IPS-18a (cell line): ENCODE results near the gene MED27.

Source experiments
- H3K27ac ChIP-seq: one replicate; pipeline ENCODE4 v1.5.1; 2013; ENCODE audit warnings: low read length
- H3K27me3 ChIP-seq: one replicate; pipeline ENCODE4 v1.6.1; 2013; ENCODE audit warnings: mild to moderate bottlenecking, low read length; ENCODE audit not compliant: control insufficient read depth, insufficient read depth
- H3K36me3 ChIP-seq: one replicate; pipeline ENCODE4 v1.6.1; 2013; ENCODE audit warnings: low read depth, low read length; ENCODE audit not compliant: control insufficient read depth
- H3K4me1 ChIP-seq: one replicate; pipeline ENCODE4 v1.6.1; 2013; ENCODE audit warnings: low read depth, low read length; ENCODE audit not compliant: control insufficient read depth
- H3K4me3 ChIP-seq: one replicate; pipeline ENCODE4 v1.5.1; 2013; ENCODE audit warnings: low read length
- H3K9ac ChIP-seq: one replicate; pipeline ENCODE4 v1.6.1; 2013; ENCODE audit warnings: mild to moderate bottlenecking, low read length, moderate library complexity
- H3K9me3 ChIP-seq: one replicate; pipeline ENCODE4 v1.6.1; 2013; ENCODE audit warnings: low read depth, low read length; ENCODE audit not compliant: control insufficient read depth

MED27 gene

DNA sequence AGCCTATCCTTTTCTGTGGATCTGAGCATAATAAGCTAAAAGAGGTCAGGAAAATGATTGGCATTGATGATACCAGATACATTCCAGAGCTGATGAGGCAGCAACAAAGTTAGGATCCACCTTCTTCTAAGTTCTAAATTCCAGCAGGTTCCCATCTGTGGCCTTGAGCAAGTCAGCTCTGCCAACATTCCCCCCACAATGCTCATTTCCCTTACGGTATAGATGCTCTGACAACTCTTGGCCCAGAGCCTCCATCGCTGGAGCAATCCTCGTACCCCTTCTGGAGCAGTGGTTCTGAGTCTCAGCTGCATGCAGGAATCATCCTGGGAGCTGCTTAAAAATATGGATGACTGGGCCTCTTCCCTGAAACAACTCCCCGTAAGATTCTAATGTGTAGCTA, 78.1 kb downstream of the MED27 start:
- no peaks in the 10 kb centered on the region for H3K9me3 ChIP-seq
- H3K9ac ChIP-seq = no peak overlapping the region
- no peaks in the 10 kb centered on the region for H3K27me3 ChIP-seq
- no peak overlapping the region for H3K27ac ChIP-seq
- H3K36me3 ChIP-seq = no peaks in the 10 kb centered on the region
- H3K4me1 ChIP-seq = peaks cover 44% of the 10 kb centered on the region
- H3K4me3 ChIP-seq = no peak overlapping the region

DNA sequence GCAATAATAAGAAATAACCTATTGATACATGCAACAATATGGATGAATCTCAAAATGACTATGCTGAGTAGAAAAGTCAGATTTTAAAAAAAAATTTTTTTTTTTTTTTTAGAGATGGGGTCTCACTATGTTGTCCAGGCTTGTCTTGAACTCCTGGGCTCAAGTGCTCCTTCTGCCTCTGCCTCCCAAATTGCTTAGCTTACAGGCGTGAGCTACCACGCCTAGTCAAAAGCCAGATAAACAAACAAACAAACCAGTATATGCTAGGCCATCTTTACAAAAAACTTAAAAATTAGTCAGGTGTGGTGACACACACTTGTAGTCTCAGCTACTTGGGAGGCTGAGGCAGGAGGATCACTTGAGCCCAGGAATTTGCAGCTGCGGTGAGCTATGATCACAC, 79.0 kb downstream of the MED27 start:
- H3K9ac ChIP-seq = no peak overlapping the region
- no peaks in the 10 kb centered on the region for H3K27me3 ChIP-seq
- no peak overlapping the region for H3K4me3 ChIP-seq
- no peak overlapping the region for H3K27ac ChIP-seq
- H3K4me1 ChIP-seq = peaks cover 35% of the 10 kb centered on the region
- no peaks in the 10 kb centered on the region for H3K9me3 ChIP-seq
- no peaks in the 10 kb centered on the region for H3K36me3 ChIP-seq

DNA sequence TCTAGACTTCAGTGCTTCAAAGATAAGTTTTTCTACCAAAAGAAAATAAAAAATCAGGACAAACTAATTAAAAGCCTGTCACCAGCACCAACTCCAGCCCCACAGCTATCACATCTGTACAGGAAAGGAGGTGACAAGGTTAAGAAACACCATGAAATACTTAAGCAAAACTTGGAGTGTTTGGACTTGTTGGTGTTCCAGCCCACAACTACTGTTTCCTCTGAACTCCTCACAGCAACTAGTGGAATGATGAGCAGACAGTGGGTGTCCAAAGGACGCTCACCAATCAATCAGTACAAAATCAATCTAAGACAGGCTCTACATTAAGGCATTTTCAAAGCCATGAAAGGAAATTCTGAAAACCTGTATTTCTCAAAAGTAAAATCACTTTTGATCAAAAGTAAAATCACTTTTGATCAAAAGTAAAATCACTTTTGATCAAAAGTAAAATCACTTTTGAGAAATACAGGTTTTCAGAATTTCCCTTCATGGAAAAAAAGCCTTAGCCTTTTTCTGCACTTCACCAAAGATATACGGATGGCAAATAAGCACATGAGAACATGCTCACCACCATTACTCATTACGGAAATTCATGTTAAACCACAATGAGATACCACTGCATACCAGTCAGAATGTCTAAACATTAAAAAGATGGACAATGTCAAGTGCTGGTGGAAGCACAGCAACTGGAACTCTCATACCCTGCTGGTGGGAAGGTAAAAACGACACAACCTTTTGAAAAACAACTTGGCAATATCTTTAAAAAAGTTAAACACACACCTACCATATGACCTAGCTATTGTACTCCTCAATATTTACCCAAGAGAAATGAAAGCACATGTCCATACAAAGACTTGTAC, 79.7 kb downstream of the MED27 start:
- Histone ChIP-seq H3K36me3 (no peaks in the 10 kb centered on the region), H3K27ac (no peak overlapping the region), H3K9ac (no peak overlapping the region), H3K4me3 (no peak overlapping the region), H3K4me1 (peaks cover 32% of the 10 kb centered on the region), H3K27me3 (no peaks in the 10 kb centered on the region), H3K9me3 (no peaks in the 10 kb centered on the region)

DNA sequence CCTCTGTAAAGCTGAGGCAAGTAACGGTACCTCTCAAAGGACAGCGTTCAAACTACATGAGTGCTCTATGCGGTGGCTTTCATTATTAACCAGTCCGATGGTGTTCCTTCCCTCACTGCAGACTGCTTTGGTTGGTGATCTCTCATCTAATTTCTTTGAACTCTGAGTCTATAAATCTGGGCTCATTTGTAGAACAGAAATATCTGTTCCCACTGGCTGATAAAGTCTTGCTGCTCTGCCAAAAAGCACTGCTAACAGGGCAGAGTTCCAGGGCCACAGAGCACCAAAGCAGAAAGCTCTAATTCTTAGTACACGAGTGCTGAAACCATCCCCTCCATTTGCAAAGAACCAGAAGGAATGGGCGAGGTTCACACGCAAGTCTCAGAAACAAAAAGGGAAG, 81.9 kb downstream of the MED27 start:
- Histone ChIP-seq H3K9ac (no peak overlapping the region), H3K27me3 (no peaks in the 10 kb centered on the region), H3K4me3 (no peak overlapping the region), H3K9me3 (no peaks in the 10 kb centered on the region), H3K4me1 (peaks cover 18% of the 10 kb centered on the region), H3K27ac (no peak overlapping the region), H3K36me3 (no peaks in the 10 kb centered on the region)

DNA sequence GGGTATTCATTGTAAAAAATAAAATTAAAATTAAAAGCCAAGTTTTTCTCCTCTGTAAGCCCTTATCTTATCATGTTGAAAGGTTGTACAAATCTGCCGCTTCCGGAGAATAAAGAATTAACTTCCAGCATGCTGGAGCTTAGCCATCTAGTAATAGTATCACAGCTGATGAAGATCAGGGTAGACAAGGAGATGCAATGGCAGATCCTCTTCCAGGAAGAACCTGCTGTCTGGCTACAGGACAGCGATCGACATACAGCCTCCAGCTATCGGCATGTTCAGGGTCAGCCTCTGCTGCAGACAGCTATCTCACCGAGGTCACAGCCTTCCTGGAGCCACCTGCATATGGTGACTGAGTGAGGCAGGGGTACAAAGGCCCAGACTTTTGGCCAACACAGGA, 82.6 kb downstream of the MED27 start:
- Histone ChIP-seq H3K27ac (no peak overlapping the region), H3K9me3 (no peaks in the 10 kb centered on the region), H3K4me1 (peaks cover 11% of the 10 kb centered on the region), H3K27me3 (no peaks in the 10 kb centered on the region), H3K36me3 (no peaks in the 10 kb centered on the region), H3K4me3 (no peak overlapping the region), H3K9ac (no peak overlapping the region)

DNA sequence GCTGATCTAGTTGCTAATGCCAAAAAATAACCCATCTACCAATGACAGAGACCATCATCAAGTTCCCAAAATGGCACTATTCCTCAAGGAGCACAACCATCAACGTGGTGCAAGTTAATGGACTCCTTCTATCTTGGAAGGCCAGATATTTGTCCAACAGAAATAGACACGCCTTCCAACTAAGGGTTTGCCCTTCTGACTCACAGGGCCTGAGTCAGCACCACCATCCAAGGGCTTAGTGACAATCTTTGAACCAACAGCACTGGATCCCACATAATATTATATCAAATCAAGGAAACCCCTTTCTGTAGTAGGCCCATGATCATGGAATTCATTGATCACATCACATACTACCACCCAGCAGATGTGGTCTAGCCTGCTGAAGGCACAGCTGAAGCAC, 84.3 kb downstream of the MED27 start:
- Histone ChIP-seq H3K27ac (no peak overlapping the region), H3K4me1 (peaks cover 4% of the 10 kb centered on the region), H3K27me3 (no peaks in the 10 kb centered on the region), H3K4me3 (no peak overlapping the region), H3K9ac (no peak overlapping the region), H3K36me3 (no peaks in the 10 kb centered on the region), H3K9me3 (no peaks in the 10 kb centered on the region)

DNA sequence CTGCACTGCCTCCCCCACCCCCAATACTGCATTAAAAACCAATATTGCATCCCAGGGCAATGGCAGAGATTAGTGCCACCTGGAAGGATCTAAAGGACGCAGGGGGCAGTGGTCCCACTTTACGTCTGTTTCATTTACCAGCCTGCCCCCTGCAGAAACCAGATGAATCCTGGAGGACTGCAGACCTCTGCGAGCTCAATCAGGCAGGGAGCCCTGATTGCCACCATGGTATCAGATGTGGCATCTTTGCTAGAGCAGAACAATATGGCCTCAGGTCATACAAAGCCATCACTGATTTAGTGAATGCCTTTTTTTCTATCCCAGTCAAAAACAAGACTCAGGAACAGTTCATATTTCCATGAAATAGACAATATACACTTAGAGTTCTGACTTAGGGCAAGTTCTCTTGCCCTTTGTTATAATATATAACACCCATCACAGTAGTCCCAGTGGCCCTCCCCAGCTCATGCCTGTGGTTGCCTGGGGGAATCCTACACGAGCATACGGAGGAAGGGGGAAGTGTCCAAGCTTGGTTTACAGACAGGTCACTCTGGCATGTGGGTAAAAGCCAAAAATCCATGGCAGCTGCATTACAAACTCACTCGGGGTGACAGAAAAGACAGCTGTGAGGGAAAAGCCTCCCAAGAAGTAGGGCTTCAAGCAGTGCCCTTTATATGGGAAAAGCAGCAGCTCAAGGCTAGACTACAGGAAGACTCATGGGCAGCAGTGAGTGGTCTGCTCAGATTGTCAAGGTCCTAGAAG, 85.1 kb downstream of the MED27 start:
- Histone ChIP-seq H3K36me3 (no peaks in the 10 kb centered on the region), H3K9me3 (no peaks in the 10 kb centered on the region), H3K4me1 (peaks cover 4% of the 10 kb centered on the region), H3K4me3 (no peak overlapping the region), H3K9ac (no peak overlapping the region), H3K27ac (no peak overlapping the region), H3K27me3 (no peaks in the 10 kb centered on the region)

DNA sequence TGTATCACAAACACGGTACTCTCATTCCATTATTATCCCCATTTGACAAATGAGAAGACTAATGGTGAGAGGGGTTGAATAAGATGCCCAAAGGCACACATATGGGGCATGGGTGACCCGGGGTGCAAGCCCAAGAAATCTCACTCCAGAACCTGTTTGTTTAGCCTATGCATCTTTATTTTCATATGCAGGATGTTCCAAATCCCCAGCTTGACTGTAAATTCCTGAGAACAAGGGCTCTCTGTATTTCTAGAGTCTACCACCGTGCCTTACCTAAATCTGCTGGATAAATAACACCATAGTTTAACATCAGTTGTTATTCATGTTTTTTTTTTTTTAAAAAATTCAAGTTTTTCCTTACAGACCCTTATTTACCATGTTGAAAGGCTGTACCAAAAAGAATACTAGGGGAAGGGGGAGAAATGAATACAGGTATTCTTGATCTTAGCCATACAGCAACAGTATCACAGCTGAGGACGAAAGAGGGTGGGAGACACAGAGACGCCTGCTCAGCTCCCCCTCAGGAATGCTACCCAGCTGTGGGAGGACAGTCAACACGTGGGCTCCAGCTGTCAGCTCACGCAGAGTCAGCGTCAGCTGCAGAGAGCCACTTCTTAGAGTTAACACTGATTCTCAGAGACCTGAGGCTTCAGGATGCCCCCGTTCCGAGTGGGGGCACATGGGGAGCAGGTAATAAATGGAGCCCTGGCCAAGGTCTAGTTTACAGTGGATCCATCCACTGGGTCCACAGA, 86.6 kb downstream of the MED27 start:
- Histone ChIP-seq H3K9ac (no peak overlapping the region), H3K27ac (no peak overlapping the region), H3K4me1 (peaks cover 4% of the 10 kb centered on the region), H3K36me3 (no peaks in the 10 kb centered on the region), H3K27me3 (no peaks in the 10 kb centered on the region), H3K4me3 (no peak overlapping the region), H3K9me3 (no peaks in the 10 kb centered on the region)

DNA sequence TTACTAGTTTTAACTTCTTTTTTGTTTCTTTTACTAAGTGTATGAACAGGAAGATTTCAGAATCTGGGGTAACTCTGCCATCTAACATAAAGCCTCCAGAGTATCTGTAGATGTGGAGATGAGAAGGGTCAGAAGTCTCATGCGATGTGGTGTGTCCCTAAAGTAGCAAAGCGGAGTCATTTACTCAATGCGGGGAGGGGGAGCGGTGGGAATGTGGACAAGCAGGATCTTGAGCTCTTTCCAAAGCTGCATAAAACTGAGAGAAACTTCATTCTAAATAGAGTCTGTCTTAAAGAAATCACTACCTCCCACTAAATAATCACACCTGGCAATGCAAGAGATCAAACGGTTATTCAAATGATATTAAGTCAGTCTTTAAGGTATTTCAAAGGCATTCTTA, 92.4 kb downstream of the MED27 start:
- Histone ChIP-seq H3K4me3 (no peak overlapping the region), H3K4me1 (peaks cover 10% of the 10 kb centered on the region)

DNA sequence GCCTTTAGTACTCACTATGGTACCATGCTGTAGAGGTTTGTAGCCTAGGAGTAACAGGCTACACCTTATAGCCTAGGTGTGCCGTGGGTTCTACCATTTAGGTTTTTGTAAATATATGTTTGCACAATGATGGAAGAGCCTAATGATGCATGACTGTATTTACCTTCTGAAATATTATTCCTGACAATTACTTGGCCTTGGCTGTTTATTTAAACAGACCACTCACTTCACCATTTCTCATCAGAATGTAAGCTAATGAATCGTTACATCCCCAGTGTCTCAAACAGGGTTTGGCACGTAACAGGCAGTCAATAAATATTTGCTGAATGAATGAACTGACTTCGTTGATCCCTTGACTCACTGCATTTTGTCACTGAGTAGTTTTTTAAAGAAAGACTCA, 93.1 kb downstream of the MED27 start:
- Histone ChIP-seq H3K4me3 (no peak overlapping the region), H3K9ac (no peak overlapping the region), H3K27ac (no peak overlapping the region), H3K27me3 (no peaks in the 10 kb centered on the region), H3K9me3 (no peaks in the 10 kb centered on the region), H3K4me1 (peaks cover 10% of the 10 kb centered on the region), H3K36me3 (no peaks in the 10 kb centered on the region)

More for the DNA sequence above, 92.4 kb downstream of the MED27 start:
- no peak overlapping the region for H3K27ac ChIP-seq
- no peak overlapping the region for H3K9ac ChIP-seq
- H3K9me3 ChIP-seq = no peaks in the 10 kb centered on the region
- no peaks in the 10 kb centered on the region for H3K27me3 ChIP-seq
- no peaks in the 10 kb centered on the region for H3K36me3 ChIP-seq

DNA sequence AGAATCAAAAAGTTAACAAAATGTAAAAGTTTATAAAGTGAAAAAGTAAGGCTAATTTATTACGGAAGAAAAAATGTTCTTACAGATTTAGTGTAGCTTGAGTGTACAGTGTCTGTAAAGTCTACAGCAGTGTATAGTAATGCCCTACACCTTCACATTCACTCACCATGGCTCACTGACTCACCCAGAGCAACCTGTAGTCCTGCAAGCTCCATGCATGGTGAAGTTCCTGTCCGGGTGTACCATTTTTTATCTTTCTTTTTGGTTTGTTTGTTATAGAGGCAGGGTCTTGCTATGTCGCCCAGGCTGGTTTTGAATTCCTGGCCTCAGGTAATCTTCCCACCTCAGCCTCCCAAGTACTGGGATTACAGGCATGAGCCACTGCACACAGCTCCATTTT, 93.6 kb downstream of the MED27 start:
- H3K9me3 ChIP-seq = no peaks in the 10 kb centered on the region
- no peaks in the 10 kb centered on the region for H3K36me3 ChIP-seq
- peaks cover 10% of the 10 kb centered on the region for H3K4me1 ChIP-seq
- no peaks in the 10 kb centered on the region for H3K27me3 ChIP-seq
- no peak overlapping the region for H3K4me3 ChIP-seq
- H3K9ac ChIP-seq = no peak overlapping the region
- no peak overlapping the region for H3K27ac ChIP-seq
